GM18907 (cell line): Measurements from ENCODE around the gene THRB.

ENCODE experiments used
- ATAC-seq: cut with Tn5 transposase; IDR thresholded peaks from one replicate; pipeline ENCODE4 v1.9.1; 2021; ENCODE audit warnings: mild to moderate bottlenecking, moderate library complexity; ENCODE audit not compliant: unreplicated experiment

THRB gene

DNA sequence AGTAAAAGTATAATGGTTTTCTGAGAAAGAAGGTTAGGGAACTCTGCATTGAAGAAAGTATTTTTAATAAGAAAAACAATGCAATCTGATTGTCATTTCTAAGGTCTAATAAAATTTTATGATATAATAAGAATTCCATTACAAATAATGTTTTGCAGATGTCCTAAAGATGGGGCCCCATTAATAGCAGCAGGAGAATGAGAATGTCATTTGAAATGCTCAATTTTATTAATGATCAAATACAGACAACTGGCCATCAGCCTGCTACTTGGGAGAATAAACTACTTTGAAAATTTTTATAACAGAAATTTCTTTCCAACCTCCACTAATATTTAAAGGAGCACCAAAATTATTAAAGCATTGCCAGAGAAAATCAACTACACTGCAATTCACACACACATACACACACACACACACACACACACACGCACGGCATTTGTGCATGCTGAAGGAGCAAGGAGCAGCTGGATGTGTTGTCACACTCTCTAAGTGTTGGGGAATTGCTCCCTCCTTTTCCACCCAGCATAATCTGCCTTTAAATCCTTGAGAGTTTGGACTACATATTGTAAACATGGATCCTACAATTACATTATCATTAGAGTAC lies 109.5 kb downstream of the THRB start:
- no peak for ATAC-seq

DNA sequence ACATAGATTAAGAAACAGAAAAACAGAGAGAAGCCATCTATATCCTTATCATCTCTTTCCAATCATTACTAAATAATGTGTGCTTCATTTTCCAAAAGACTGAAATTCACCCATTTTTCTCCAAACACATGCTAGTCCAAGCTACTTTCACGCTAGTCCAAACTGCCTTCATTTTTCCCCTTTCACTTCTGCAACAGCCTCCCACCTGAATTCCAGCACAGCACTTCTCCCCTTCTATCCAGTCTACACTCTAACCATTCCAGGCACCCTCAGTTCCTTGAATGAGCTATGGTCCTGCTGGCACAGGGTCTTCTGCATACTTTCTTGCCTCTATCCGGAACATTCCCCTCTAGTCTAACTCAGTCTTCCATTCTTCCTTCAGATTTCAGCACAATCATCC lies 112.0 kb downstream of the THRB start:
- ATAC-seq = no peak

DNA sequence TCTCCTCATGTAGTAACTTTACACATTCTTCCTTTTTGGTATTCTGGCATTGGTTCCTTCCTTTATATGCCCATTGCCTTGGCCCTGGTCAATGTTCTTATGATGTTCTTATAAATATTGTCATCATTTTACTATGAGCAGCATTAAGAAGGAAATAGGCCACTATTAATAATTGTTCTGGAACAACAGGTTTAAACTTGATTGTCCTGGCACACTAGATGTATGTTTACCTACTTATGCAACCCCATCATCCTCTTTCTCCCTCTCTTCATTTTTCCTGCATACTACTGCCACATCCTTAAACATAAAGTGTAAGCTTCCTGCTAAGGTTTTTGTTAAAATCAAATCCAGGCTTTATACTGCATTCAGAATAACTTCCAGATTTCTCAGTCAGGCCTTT lies 114.7 kb downstream of the THRB start:
- no peak for ATAC-seq

DNA sequence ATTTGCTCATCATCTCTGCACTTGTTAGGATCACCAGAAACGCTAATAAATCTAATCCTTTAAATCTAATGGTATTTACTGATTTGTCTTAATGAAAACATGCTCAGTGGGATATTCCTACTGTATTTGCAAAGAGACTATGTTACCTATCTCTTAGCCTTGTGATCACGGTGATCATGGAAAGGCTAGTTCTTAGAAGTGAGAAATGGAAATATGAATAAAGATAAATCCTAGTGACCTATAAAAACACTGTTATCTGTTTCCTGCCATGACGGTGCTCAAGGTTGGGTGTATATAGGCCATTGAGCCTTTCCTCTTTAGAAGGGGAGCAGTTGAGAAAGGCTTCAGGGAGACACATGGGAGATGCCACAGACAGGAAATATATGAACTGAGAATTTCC lies 116.3 kb downstream of the THRB start:
- no peak for ATAC-seq

DNA sequence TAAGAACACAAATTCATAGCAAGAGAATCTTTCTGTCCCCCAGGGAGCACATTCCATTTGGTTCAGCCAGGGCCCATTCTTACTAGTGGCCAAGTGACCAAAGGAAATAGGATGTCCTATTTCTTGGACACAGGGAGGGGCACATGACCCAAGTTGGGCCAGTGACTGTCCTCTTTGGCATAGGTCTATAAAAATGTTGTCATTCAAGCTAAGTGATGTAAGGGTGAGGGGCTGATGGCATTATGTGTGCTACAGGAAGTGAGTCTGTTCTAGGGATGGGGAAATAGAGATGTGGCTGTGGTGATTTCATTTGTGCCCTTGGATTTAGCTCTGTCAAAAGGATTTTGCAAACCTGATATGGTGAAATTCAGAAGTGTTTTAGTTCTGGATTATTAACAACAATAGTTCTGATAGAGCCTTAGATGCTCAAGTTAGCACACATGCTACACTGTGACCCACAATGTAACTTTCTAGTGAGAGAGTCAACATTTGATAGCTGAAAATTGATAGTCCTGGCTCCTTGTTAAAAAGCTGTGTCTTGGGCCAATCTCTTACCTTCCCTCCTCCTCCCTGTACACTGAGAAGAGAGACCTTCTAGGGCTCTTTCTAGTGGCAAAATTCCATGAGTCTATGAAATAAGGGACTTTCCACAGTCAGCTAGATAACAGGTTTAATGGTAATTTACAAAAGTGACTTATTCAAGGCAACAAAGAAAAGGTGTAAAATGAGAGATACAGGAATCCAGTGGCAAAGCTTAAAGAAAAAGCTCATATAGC lies 117.2 kb downstream of the THRB start:
- ATAC-seq = no peak

DNA sequence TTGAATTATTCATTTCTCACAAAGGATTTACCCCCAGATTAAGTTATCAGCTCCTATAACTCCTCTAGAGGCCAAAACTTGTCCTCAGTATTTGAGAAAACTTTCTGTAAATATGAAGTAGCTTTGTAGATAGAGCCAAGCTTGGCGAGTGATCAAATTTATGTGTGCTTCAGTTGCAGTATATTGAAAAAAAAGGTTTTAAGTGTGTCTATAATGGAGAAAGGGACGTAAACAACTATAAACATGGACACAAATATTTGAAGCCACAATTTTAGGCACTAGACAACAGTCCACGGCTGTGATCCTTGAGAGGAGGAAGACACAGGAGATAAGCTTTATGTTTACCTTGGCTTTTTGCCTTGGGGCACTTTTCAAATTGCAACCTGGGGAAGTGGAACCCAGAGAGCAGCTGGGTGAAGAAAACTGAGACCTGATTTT lies 118.7 kb downstream of the THRB start:
- ATAC-seq = no peak

DNA sequence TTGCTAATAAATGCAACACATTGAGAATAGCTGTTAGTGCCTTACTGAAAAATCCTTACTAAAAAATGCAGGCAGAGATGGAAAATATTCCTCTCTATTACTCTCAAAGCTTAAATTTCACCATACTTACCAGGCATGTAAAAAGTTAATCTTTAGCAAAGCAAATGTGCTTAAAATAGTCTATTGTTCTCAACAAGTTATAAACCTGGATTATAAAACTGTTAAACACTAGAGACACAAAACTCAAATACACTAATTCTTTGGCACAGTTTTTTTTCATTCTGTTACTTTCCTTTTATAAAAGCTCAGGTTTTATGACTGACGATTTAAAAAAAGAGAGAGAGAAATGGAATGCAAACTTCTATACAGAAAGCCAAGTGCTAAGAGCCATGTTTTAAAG lies 119.8 kb downstream of the THRB start:
- no peak for ATAC-seq

DNA sequence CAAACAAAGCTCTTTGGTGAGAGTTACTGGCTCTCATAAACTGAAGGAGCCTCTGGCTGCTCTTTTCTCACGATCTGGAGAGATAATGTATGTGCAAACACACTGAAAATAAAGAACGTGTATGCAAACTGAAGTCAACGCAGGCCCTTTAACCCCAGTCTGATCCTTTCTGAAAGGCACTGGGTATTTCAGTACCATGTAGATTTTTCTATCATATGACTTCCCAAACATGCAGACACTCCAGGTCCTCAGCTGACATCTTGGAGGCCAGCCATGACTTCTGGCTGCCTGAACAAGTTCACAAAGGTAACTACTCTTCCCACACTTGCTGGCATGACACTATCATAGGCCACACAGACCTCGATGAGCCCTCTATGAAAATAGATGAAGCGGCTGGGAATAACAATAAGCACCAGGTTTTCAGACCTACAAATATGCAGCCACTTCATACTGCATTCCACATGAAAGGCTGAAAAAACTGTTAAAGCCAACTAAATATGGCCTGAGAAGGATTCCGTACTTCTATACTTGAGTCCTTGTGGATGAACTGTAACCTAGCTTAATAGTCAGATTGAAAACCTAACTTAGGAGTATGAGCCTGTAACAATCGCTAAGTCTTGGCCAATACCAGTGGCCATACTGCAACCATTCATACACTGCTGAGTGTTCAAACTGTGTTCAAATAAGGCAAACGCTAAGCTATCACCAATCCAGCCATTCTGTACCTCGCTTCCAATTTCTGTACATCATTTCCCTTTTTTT lies 121.3 kb downstream of the THRB start:
- no peak for ATAC-seq

DNA sequence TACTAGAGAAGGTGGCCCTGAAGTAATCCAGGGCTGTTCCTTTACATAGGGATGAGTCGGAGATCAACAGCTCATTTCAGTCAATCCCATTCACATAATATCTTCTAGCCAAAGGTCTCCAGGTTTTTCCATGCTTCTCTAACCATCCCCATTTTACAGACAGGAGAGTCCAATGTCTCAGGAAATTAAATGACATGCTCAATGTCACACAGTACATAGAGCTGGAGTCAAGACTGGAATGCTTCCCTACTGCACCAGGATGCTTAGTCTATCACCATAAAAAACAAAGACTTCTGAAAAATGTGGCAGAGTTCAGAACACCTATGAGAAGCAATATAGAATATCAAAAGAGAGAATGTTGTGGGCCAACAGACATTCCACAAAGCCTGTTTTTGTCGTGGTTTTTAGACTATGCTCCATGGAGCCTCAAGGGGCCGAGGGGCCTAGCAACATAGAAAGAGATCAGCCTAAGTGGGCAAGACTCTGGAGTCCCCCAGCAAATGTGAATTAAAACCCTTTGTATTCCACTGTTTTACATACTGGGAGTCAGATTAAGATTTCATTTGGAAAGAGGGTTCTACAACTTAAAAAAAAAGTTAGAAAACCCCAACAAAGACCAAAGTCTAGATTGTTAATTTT lies 122.0 kb downstream of the THRB start:
- ATAC-seq = no peak

DNA sequence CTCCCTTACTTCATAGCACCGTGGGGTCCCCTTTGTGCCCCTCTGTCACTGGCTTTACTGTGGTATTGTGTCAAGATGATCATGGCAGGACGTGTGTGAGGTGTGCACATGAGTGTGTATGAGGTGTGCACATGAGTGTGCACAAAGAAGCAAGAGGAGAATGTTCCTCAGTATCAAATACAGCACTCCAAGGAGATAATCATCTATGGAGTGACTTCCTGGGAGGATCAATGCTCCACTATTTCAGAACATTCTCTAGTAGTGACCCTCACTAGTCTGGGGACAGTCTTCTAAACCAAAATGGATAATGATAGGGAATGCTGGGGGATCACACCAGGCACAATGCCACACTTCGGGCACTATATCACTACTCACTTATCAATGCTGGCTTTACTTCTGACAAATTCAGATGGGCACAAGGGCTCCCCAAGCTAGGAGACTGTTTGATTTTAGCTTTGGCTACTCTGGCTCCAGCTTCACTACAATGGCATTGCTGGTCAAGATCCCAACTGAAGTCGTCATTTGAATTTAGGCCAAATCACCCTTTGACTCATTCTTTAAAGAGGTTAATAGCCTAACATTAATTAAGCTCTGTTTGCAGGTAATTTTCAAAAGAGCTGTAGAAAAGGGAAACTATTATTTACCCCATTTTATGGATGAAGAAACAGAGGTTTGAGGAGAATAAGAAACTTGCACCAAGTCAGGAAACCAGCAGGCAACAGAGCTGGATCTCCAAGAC lies 124.1 kb downstream of the THRB start:
- ATAC-seq = no peak

DNA sequence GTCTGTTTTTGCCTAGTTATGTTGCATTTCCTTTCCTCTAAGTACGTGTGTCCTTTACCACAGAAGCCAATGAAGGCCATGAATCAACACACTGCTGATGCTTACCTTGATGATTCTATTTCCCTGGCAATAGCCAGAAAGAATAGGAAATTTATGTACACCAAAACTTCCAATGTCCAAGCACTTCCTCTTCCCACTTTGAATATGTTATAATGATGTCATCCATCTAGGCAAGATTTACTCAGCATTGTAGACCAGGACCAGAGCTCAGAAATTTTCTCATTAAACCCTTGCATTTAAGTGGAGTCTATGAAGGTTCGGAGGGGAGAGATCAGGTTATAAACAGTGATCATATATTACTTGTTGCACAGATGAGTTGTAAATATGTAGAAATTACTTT lies 126.0 kb downstream of the THRB start:
- no peak for ATAC-seq

DNA sequence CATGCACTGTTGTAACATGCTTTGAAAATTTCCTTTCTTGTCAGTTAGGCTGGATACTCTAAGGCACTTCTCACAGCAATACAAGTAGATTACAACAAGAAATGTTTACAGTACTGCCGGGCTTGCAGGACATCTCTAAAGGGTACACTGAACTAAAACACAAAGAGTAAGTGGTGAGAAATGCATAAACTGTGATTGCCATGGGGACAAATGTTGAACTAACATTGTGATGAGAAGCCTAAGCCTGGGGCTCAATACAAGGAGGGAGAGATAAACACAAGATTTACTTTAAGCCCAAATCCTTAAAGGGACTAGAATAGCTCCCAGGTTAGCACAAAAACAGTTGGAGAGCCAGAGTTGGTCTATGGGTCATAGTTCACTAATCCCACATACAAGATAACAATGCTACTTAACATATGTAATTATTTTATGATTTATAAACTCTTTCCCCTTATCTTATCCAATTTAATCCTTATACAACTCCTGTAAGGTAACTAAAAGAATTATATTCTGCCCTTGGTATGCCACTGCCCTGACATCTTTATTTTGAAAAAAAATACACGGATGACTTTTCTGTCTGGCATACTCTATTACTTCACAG lies 126.9 kb downstream of the THRB start:
- ATAC-seq = no peak

DNA sequence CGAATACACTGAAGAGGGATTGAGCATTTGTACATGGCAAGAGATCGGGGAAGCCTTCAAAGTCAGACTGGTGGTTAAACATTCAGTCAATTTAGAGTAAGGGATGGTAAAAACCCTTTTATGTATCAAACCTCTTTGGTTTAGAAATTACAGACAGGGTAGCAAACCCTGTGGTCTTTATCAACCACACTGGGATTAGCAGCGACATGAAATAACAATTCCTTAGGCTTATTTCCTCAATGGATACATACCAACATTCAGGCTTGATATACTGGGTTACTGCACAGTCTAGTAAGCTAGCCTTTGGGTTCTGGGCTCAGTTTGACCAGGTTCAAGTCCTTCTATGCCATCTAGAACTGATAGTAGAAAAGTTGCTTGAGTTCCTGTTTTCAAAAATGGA lies 127.4 kb downstream of the THRB start:
- no peak for ATAC-seq

DNA sequence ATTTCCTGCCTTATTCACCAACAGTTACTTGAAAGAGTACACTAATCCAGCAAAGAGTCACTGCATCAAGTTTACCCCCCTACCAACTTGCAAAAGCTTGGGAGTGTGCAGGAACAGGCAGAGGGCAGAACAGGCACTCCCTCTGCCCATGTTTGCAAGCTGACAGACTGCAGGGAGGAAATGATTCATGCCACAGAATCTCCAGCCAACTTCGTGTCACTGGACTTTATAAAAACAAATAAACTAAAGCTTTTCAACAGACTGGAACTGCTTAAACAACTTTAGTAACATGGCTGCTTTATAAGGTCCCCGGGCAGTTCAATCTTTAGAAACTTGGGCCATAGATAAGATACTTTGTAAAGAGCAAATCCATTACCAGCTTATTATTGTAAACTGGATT lies 129.5 kb downstream of the THRB start:
- ATAC-seq = no peak

DNA sequence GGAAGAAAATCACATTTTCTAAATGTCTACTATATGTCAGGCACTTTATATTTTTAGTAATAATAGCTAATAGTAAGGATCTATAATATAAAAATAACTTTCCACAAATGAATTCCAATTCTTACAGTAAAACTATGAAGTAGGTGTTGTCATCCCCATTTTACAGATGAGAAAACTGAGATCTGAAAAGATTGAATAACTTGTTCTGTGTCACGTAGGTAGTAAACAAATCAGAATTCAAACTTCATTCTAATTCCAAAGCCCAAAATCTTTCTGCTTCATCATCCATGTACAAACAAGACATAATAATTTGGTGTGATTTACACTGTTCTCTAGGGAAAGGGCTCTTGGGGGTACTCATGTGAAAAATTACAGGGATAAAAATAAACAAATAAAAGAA lies 130.3 kb downstream of the THRB start:
- no peak for ATAC-seq

DNA sequence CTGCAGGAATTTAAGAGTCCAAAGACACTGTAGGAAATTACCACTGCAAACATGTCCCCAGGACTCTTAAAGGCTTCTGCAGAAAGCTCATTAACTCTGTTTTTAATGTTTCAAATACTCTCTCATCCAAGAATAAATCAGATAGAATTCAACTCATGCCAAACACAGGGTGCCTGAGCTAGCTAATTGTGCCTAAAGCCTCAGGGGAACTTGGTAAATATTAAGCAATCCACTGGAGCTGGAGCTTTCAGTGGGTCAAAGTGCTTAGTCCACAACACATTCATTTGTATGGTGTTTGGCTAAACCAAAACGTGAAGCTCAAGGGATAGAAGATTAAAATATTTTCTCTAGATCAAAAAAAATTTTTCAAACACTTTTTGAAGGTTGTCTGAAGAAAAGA lies 131.4 kb downstream of the THRB start:
- no peak for ATAC-seq

DNA sequence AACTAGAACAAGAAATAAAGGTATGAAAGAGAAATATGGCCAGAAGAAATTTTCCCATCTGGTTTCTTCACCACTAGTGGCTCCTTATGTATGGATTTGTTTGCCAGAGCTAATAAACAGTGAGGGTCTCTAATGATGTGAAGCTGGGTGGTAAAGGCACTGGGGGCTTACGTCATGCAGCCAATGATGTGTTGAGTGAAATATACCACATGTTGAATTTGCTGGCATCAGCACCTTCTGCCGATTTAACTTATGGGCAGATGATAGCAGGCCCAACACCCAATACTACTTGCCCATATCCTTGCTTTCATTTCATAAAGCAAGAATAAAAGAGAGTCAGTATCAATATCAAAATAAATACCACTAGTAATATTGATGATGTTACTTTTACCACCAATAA lies 133.0 kb downstream of the THRB start:
- ATAC-seq = no peak

DNA sequence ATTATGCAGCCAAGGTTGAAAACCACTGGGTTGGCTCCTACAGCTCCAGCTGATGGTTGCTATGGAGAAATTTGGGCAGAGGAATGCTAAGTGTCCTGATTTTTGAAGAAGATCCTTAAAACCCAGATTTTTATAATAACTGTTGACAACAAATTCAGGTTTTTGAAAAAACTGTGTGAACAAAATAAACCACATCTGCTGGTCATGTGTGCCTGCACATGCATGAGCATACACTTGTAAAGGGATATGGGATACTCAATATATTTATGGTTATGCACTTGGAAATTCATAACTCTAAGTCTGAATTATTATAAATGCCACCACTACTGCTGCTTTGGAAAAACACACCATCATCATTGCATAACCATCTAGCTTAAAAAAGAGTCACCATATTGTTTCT lies 133.7 kb downstream of the THRB start:
- no peak for ATAC-seq

DNA sequence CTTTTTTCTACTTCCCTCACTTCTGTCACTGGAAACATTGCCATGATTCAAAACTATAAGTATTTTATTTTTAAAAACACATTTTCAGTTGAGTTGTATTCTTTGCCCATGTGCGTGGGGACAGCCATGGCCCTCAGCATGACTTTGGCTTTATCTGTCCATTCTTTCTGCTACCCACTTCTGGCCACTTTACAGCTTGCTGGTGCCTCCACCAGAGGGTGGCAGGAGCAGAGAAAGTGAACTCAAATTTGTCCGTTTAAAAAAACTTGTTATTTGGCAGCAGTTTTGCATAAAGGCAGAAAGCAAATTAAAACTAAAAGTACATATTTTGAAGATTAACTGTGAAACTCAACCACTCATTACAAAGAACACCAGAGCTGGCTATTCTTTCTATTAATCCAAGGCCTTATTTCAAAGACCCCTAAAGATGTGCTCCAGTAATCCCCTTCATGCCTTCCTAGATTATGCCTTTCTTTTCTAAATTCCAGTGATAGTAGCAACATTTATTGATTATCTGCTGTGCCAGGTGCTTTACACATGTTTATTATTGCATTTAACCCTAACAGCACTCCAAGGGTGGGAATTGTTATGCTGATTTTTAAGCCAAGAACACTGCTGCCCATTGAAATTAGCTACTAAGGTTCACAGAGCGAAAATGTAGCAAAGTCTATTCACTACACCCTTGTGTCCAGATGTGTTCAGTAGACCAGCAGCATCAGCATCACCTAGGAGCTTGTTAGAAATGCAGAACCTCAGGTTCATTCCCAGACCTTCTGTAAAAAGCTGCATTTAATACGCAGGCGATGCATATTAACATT lies 134.8 kb downstream of the THRB start:
- no peak for ATAC-seq

DNA sequence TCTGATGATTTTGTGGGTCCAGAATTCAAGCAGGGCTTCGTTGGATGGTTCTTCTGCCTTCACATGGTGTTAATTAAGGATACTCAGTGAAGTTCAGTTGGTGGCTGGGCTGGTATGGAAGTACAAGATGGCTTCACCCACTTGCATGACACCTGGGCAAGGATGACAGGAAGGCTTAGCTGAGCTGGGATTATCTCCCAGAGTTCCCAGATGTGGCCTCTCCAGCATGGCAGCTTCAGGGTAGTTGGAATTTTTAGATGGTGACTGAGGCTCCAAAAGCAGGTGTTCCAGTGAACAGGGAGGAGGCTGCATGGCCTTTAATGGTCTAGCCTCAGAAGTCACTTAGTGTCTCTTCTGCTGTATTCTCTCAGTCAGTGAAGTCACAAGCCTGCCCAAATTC lies 135.5 kb downstream of the THRB start:
- ATAC-seq = no peak
